ENCODE data around the gene LRRC42.

LRRC42 gene

GRCh38 chr1:53946252-53947171, at the start of gene LRRC42:
Gene LRRC42, plus strand, starts transcription at chr1:53946350. Its CDS starts 5,650 bp downstream, at chr1:53952000.
- DNase-seq (ENCODE audit: low spot score) = no peak

GRCh38 chr1:53896635-53897229, 49.4 kb upstream of the LRRC42 start:
- DNase-seq (ENCODE audit: low spot score) = no peak

- no peak for DNase-seq (ENCODE audit: low spot score)
Measured at GRCh38 chr1:53899206-53899628, 46.9 kb upstream of the LRRC42 start.

- no peak for DNase-seq (ENCODE audit: low spot score)
Measured at GRCh38 chr1:53899708-53900107, 46.4 kb upstream of the LRRC42 start.

- no peak for DNase-seq (ENCODE audit: low spot score)
Measured at GRCh38 chr1:53902235-53903138, 43.7 kb upstream of the LRRC42 start.

GRCh38 chr1:53905509-53905908, 40.6 kb upstream of the LRRC42 start:
- no peak for DNase-seq (ENCODE audit: low spot score)

GRCh38 chr1:53906121-53906520, 40.0 kb upstream of the LRRC42 start:
- no peak for DNase-seq (ENCODE audit: low spot score)

GRCh38 chr1:53909946-53910345, 36.2 kb upstream of the LRRC42 start:
- no peak for DNase-seq (ENCODE audit: low spot score)

- no peak for DNase-seq (ENCODE audit: low spot score)
Measured at GRCh38 chr1:53911442-53911841, 34.7 kb upstream of the LRRC42 start.

- DNase-seq (ENCODE audit: low spot score) = no peak
Measured at GRCh38 chr1:53913352-53914033, 32.7 kb upstream of the LRRC42 start.

- DNase-seq (ENCODE audit: low spot score) = no peak
Measured at GRCh38 chr1:53918343-53918742, 27.8 kb upstream of the LRRC42 start.

- no peak for DNase-seq (ENCODE audit: low spot score)
Measured at GRCh38 chr1:53919675-53920066, 26.5 kb upstream of the LRRC42 start.

GRCh38 chr1:53927376-53927881, 18.7 kb upstream of the LRRC42 start:
- DNase-seq (ENCODE audit: low spot score) = no peak

- DNase-seq (ENCODE audit: low spot score) = no peak
Measured at GRCh38 chr1:53929246-53929960, 16.7 kb upstream of the LRRC42 start.

GRCh38 chr1:53930932-53931331, 15.2 kb upstream of the LRRC42 start:
- DNase-seq (ENCODE audit: low spot score) = no peak

- DNase-seq (ENCODE audit: low spot score) = no peak
Measured at GRCh38 chr1:53931523-53931922, 14.6 kb upstream of the LRRC42 start.

GRCh38 chr1:53934170-53934765, 11.9 kb upstream of the LRRC42 start:
- no peak for DNase-seq (ENCODE audit: low spot score)

- DNase-seq (ENCODE audit: low spot score) = no peak
Measured at GRCh38 chr1:53936430-53936829, 9.7 kb upstream of the LRRC42 start.

GRCh38 chr1:53938136-53938830, 7.9 kb upstream of the LRRC42 start:
- DNase-seq (ENCODE audit: low spot score) = no peak
